Measurements from ENCODE around the gene NT5DC3. TPM values are rescaled to one million over a fixed set of nuclear protein-coding genes. Genes with fewer than 3 reads are reported as not detected.

NT5DC3 gene
- total and polyA plus RNA-seq, 2 of the 13 experiments (the other 11 are each of a cell fraction or from before 2014, with no cell fraction given): 3.2 to 6.6 TPM

- TF ChIP-seq, protein P1, sequence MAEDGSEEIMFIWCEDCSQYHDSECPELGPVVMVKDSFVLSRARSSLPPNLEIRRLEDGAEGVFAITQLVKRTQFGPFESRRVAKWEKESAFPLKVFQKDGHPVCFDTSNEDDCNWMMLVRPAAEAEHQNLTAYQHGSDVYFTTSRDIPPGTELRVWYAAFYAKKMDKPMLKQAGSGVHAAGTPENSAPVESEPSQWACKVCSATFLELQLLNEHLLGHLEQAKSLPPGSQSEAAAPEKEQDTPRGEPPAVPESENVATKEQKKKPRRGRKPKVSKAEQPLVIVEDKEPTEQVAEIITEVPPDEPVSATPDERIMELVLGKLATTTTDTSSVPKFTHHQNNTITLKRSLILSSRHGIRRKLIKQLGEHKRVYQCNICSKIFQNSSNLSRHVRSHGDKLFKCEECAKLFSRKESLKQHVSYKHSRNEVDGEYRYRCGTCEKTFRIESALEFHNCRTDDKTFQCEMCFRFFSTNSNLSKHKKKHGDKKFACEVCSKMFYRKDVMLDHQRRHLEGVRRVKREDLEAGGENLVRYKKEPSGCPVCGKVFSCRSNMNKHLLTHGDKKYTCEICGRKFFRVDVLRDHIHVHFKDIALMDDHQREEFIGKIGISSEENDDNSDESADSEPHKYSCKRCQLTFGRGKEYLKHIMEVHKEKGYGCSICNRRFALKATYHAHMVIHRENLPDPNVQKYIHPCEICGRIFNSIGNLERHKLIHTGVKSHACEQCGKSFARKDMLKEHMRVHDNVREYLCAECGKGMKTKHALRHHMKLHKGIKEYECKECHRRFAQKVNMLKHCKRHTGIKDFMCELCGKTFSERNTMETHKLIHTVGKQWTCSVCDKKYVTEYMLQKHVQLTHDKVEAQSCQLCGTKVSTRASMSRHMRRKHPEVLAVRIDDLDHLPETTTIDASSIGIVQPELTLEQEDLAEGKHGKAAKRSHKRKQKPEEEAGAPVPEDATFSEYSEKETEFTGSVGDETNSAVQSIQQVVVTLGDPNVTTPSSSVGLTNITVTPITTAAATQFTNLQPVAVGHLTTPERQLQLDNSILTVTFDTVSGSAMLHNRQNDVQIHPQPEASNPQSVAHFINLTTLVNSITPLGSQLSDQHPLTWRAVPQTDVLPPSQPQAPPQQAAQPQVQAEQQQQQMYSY (CRISPR knock-in tag; IDR thresholded peaks at IDR 0.05): no peak
- TF ChIP-seq ZNF567 (CRISPR knock-in tag; IDR thresholded peaks at IDR 0.05; ENCODE audit: borderline replicate concordance) (no peak), TGIF2 (CRISPR knock-in tag; IDR thresholded peaks at IDR 0.05) (no peak), MTERF4 (CRISPR knock-in tag; IDR thresholded peaks at IDR 0.05) (no peak), ZNF776 (CRISPR knock-in tag; IDR thresholded peaks at IDR 0.05) (no peak), PHB2 (IDR thresholded peaks at IDR 0.05; ENCODE audit: partially characterized antibody) (no peak), HDAC2 (CRISPR knock-in tag; IDR thresholded peaks at IDR 0.05) (peak; percentile 76), SMAD1 (CRISPR knock-in tag; IDR thresholded peaks at IDR 0.05; ENCODE audit: borderline replicate concordance, low read depth) (no peak), HNF4A (CRISPR knock-in tag; IDR thresholded peaks at IDR 0.05) (peak; percentile 86), MBNL3 (CRISPR knock-in tag; conservative IDR thresholded peaks at IDR 0.05) (no peak), ZFYVE20 (CRISPR knock-in tag; IDR thresholded peaks at IDR 0.05; ENCODE audit: borderline replicate concordance, low read depth) (no peak)
- TF ChIP-seq, protein P2, sequence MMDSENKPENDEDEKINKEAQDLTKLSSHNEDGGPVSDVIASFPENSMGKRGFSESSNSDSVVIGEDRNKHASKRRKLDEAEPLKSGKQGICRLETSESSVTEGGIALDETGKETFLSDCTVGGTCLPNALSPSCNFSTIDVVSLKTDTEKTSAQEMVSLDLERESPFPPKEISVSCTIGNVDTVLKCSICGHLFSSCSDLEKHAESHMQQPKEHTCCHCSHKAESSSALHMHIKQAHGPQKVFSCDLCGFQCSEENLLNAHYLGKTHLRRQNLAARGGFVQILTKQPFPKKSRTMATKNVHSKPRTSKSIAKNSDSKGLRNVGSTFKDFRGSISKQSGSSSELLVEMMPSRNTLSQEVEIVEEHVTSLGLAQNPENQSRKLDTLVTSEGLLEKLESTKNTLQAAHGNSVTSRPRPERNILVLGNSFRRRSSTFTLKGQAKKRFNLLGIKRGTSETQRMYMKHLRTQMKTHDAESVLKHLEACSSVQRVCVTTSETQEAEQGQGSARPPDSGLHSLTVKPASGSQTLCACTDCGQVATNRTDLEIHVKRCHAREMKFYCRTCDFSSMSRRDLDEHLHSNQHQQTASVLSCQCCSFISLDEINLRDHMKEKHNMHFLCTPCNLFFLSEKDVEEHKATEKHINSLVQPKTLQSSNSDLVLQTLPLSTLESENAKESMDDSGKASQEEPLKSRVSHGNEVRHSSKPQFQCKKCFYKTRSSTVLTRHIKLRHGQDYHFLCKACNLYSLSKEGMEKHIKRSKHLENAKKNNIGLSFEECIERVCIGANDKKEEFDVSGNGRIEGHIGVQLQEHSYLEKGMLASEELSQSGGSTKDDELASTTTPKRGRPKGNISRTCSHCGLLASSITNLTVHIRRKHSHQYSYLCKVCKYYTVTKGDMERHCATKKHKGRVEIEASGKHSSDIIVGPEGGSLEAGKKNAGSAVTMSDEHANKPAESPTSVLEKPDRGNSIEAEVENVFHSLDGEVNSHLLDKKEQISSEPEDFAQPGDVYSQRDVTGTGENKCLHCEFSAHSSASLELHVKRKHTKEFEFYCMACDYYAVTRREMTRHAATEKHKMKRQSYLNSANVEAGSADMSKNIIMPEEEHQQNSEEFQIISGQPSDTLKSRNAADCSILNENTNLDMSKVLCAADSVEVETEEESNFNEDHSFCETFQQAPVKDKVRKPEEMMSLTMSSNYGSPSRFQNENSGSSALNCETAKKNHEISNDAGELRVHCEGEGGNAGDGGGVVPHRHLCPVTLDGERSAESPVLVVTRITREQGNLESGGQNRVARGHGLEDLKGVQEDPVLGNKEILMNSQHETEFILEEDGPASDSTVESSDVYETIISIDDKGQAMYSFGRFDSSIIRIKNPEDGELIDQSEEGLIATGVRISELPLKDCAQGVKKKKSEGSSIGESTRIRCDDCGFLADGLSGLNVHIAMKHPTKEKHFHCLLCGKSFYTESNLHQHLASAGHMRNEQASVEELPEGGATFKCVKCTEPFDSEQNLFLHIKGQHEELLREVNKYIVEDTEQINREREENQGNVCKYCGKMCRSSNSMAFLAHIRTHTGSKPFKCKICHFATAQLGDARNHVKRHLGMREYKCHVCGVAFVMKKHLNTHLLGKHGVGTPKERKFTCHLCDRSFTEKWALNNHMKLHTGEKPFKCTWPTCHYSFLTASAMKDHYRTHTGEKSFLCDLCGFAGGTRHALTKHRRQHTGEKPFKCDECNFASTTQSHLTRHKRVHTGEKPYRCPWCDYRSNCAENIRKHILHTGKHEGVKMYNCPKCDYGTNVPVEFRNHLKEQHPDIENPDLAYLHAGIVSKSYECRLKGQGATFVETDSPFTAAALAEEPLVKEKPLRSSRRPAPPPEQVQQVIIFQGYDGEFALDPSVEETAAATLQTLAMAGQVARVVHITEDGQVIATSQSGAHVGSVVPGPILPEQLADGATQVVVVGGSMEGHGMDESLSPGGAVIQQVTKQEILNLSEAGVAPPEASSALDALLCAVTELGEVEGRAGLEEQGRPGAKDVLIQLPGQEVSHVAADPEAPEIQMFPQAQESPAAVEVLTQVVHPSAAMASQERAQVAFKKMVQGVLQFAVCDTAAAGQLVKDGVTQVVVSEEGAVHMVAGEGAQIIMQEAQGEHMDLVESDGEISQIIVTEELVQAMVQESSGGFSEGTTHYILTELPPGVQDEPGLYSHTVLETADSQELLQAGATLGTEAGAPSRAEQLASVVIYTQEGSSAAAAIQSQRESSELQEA (CRISPR knock-in tag; IDR thresholded peaks at IDR 0.05; ENCODE audit: not compliant biosample characterization): no peak
Measured at GRCh38 chr12:103838254-103838914, 2.6 kb downstream of the NT5DC3 start (continued).

Data from HepG2 (cell line).